Fibroblast of the aortic adventitia (primary cell): ENCODE measurements around the gene HOMER2. TPM values are rescaled to one million over a fixed set of nuclear protein-coding genes. Genes with fewer than 3 reads are reported as not detected.
A peak's percentile ranks its signal among the peaks of the same experiment; 100 is the strongest.
"Not testable (repeated sequence)": the region's sequence is repeated elsewhere in the genome, so short reads cannot be mapped to it uniquely, and the experiment has no call there.

ENCODE experiments used
- DNase-seq: peaks from one replicate; pipeline ENCODE4 v3.0.0-alpha.2; 2010; ENCODE audit warnings: low read depth
- H3K4me3 ChIP-seq: 2 replicates; pipeline ENCODE4 v1.5.1; 2011; ENCODE audit warnings: low read depth, mild to moderate bottlenecking, control low read depth, low read length, moderate library complexity
- total RNA-seq: library from RNA; depleted of rRNA; stranded (reverse); fragments of >200 nt; gene quantifications from 2 replicates; pipeline ENCODE4 v1.2.3, GENCODE V29; 2012; ENCODE audit warnings: low replicate concordance
- TF ChIP-seq, protein P1 (sequence below): IDR thresholded peaks from 2 replicates; pipeline ENCODE4 v1.5.1; 2011; ENCODE audit warnings: mild to moderate bottlenecking, low read length, control low read depth, inconsistent platforms; ENCODE audit not compliant: insufficient read depth

HOMER2 gene
- total RNA-seq, 1 donor = 5.4 TPM

DNA sequence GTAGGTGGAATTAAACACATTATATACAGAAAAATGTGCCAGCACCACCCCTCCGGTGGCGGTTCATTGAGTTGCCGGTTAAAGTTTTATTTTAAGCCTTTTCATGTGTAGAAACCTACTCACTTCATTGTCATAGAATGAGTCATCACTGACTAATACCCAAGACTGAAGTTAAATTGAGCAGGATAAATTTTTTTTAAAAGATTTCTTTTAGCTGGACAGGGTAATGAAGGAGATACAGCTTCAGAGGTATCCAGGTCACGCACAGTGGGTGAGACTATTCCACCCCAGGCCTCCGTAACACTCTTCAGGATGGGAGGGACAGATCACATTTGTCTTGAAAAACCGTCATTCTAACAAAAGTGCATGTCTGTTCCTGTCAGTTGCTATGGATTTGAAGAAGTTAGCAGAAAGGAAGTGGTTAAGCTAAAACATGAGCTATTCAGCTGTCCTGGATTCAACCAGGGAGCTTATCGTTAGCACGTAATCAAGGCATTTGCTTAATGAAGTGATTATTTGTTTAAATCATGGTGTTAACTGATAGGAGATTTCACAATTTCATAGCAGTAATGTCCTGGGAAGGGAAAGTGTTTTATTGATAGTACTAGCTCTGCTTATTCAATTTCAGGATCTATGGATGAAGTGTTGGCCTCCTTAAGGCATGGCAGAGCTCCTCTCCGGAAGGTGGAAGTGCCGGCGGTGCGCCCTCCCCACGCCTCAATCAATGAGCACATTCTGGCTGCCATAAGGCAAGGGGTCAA, 119.7 kb downstream of the HOMER2 start:
- peak; percentile 86 for DNase-seq
- TF ChIP-seq, protein P1, sequence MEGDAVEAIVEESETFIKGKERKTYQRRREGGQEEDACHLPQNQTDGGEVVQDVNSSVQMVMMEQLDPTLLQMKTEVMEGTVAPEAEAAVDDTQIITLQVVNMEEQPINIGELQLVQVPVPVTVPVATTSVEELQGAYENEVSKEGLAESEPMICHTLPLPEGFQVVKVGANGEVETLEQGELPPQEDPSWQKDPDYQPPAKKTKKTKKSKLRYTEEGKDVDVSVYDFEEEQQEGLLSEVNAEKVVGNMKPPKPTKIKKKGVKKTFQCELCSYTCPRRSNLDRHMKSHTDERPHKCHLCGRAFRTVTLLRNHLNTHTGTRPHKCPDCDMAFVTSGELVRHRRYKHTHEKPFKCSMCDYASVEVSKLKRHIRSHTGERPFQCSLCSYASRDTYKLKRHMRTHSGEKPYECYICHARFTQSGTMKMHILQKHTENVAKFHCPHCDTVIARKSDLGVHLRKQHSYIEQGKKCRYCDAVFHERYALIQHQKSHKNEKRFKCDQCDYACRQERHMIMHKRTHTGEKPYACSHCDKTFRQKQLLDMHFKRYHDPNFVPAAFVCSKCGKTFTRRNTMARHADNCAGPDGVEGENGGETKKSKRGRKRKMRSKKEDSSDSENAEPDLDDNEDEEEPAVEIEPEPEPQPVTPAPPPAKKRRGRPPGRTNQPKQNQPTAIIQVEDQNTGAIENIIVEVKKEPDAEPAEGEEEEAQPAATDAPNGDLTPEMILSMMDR = no peak
- H3K4me3 ChIP-seq = no peak overlapping the region

GRCh38 chr15:82831894-82832600, 120.5 kb downstream of the HOMER2 start:
- DNase-seq = no peak
- H3K4me3 ChIP-seq = no peak overlapping the region
- TF ChIP-seq, protein P1 = no peak

- no peak for DNase-seq
- no peak overlapping the region for H3K4me3 ChIP-seq
- TF ChIP-seq, protein P1 = no peak
These were observed 121.9 kb downstream of the HOMER2 start for GRCh38 chr15:82830427-82831173.

DNA sequence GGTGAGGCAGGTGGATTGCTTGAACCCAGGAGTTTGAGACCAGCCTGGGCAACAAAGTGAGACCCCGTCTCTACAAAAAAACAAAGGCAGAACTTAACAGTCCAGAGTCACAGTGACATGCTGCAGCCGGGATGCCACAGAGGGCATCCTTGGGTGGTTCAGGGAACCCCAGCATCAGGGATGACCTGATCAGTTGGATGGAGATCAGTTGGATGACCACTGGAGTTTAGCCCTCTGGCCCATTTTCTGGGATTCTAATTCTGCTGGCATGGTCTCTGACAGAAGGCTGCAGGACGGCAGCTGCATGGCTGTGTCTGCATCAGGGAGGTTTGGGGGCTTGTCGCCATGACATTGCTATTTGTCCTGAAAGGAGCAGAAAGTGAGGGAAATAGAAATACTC, 123.3 kb downstream of the HOMER2 start:
- TF ChIP-seq, protein P1 = no peak
- DNase-seq = no peak
- H3K4me3 ChIP-seq = no peak overlapping the region

- H3K4me3 ChIP-seq = no peak overlapping the region
- DNase-seq = peak; percentile 42
- TF ChIP-seq, protein P1 = no peak
These were observed 124.4 kb downstream of the HOMER2 start for GRCh38 chr15:82828075-82828474.

GRCh38 chr15:82823049-82823448, 129.5 kb downstream of the HOMER2 start:
- no peak for DNase-seq
- TF ChIP-seq, protein P1 = no peak
- H3K4me3 ChIP-seq = no peak overlapping the region

DNA sequence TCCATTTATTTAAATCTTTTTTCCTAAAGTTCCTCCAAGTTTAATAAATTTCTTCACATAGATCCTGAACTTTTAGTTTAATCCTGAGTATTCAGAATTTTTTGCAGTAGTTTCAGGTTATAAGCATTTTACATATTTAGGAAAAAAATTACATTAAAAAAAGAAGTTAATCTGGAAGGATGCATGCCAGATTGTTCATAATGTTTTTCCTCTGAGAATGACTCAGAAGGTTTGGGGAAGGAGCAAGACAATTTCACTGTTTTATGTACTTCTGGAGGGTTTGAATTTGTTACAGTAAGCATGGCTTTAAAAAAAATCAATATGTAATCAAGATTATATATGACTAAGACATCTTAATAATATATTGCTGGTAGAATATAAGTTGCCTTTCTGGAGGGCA, 130.7 kb downstream of the HOMER2 start:
- DNase-seq = peak; percentile 31
- not testable (repeated sequence) for H3K4me3 ChIP-seq

DNA sequence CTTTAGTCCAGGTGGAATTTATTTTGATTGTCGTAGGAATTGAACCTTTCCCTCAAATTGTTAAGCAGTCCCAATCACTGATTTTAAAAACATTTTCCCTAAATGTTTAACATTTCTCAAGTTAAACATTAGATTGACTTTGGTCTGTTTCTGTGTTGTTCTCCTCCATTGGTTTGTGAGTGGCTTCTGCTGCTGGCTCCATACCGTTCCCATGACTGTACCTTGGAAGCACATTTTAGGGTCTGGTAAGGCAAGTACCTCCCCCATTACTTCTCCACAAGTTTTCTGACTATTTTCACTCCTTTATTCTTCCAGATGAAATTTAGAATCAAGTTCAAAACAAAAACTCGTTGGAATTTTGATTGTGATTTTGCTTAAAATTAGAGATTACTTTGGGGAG, 131.1 kb downstream of the HOMER2 start:
- peak; percentile 17 for DNase-seq
- not testable (repeated sequence) for H3K4me3 ChIP-seq
